T-helper 2 cell treated with Interferon-gamma antibody and Interleukin-4, amounts not matched to agents 100 ng/mL and 5 ng/mL, for 36 hours (primary cell): ENCODE results near the gene ADSS1. TPM values are rescaled to one million over a fixed set of nuclear protein-coding genes. Genes with fewer than 3 reads are reported as not detected.

Source experiments
- intact Hi-C: fragments of 100-400 bp; cut with micrococcal nuclease; formaldehyde crosslinking; loops from one replicate; pipeline ENCODE4 v1.15.1; 2023
- total RNA-seq: library from RNA; stranded (reverse); gene quantifications from 2 replicates; pipeline ENCODE4 v1.2.3, GENCODE V29; 2022

The ADSS1 gene
- 1.0 and 1.8 TPM in 2 replicates for total RNA-seq

DNA sequence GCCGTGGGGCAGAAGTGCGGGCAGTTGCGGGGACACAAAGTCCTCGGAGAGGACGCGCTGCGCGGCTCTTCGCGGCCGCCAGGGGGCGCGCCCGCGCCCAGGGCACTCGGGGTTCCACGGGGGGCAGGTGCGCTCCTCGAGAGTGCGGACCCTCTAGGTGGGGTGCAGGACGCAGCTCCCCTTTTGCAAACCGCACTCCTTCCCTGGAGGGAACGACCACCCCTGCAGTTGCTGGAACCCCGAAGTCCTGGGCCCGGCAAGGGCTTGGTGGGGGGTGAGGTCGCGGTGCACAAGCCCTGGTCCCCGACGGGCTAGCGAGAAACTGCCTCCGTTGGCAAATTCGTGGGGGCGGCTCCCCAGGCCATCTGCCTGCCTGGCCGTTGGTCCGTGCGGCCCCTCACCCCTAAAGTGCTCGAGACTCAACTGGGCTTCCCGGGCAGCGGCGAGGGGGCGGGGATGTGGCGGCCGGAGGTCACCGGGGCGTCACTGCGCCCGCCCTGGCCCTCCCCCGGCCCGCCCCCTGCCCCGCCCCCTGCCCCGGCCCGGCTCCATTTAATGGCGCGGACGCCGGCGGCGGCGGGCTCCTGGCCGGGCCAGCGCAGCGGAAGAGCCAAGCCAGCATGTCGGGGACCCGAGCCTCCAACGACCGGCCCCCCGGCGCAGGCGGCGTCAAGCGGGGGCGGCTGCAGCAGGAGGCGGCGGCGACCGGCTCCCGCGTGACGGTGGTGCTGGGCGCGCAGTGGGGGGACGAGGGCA, at the start of gene ADSS1:
TSS of gene ADSS1 (plus strand) at position 579 of the 756 bp plus-strand sequence. CDS start at position 621, 42 bp downstream.
- intact Hi-C loops: loop anchor here (2.0 kb wide), 1 partner anchor 29 kb away; the partner anchor contains the start of gene SIVA1

DNA sequence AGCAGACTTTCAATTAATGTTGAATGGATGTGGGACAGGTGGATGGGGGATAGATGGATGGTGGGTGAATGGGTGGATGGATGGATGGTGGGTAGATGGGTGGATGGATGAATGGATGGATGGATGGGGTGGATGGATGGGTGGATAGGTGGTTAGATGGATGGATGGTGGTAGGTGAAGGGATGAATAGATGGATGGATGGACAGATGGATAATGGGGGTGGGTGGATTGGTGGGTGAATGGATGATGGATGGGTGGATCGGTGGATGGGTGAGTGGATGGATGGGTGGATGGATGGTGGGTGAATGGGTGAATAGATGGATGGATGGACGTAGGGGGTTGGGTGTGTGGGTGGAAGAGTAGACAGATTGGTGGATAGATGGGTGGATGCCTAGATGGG, 48.6 kb upstream of the ADSS1 start:
- intact Hi-C loops: no loop called here

GRCh38 chr14:104676130-104676693, 47.8 kb upstream of the ADSS1 start:
- intact Hi-C loops: loop anchor here (2.0 kb wide), 1 partner anchor 19 kb away; no protein-coding TSS in a partner anchor

- intact Hi-C loops: loop anchor here (2.0 kb wide), 1 partner anchor 18 kb away; no protein-coding TSS in a partner anchor
Measured at GRCh38 chr14:104676694-104677511, 47.1 kb upstream of the ADSS1 start.

GRCh38 chr14:104677512-104678332, 46.3 kb upstream of the ADSS1 start:
- intact Hi-C loops: loop anchor here (2.0 kb wide), 1 partner anchor 17 kb away; no protein-coding TSS in a partner anchor

DNA sequence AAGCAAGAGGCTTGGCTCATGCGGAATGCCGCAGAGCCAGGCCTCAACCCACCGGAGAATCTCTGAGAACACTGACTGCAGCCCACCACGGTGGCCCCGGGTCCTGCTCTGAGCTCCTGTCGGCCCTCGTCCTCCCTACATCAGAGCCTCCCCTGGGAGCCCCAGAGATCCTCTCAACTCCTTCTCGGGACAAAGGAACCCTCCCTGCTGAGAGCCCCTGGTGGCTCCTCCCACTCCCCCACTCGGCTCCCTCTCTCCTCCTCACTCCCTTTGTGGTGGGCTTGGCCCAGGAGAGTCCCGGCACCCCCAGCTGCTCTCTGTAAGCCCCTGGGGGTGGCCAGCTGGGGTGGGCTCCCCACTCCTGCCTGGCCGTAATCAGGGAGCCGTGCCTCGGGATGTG, 45.7 kb upstream of the ADSS1 start:
- intact Hi-C loops: no loop called here

GRCh38 chr14:104678901-104679705, 44.9 kb upstream of the ADSS1 start:
- intact Hi-C loops: no loop called here

DNA sequence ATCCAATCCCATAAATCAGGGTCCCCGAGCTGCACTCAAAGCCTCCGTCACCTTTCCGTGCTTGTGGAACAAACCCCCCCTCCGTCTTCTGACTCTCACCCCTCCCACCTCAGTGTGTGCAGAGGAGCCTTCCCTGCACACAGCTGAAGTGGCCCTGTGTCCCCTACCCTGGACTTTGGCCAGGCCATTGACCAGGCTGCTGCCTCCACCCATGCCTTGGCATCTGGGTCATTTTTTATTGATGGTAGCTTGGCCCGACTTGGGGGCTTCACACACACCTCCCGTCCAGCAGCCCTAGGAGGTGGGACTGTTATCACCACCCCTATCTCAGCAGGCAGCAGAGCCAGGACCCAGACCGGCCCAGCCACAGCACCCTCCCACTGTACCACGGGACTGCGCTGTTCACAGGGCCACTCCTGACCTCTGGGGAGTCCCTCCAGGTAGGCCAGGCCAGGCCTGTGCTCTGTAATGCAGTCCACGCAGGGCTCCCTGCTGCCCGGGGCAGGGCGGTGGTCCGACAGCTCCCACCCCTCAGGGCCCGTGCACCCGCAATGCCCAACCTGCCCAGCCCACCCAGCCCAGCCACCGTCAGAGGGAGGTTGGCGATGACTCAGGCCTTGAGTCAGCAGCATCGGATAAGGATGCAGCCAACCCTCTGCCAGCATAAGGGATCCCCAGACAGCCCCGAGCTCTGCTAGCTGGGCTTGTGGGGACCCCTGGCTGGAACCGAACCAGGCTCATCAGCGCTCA, 43.8 kb upstream of the ADSS1 start:
- intact Hi-C loops: no loop called here

DNA sequence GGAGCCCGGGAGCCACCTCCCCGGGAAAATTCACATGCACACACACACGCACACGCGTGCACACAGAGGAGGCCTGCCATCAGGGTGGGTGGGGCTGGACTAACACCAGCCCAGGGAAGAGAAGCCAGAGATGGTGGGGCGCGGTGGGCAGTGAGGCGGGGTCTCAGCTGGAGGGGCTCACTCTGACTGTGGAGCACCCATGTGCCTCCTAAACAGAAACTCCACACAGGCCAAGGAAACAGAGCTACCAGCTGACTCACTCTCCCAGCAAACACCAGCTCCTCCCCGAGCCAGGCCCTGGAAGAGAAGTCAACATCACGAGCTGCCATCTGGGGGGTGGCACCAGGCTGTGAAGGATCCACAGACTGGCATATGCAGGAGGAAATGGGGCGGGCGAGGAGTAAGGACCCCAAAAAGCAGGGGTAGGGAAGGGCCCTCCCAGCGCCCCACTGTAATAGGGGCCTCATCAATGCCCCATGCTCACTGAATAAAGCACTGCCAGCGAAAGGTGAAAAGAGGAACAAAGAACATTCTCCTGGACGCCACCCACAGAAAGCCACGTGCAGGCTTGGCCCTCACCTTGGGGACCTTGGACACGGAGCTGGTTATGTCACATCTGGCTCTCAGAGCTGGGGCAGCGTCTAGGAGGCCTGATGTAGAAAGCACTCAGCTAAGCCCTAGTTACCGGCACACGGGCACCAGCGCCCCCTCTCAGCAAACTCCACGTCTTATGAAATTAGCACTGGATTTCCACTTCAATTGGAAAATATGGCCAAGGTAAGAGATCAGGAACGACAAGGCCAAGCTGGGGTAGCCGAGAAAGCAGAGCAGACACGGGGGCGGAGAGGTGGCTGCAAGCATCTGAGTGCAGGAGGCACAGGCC, 43.0 kb upstream of the ADSS1 start:
- intact Hi-C loops: no loop called here

DNA sequence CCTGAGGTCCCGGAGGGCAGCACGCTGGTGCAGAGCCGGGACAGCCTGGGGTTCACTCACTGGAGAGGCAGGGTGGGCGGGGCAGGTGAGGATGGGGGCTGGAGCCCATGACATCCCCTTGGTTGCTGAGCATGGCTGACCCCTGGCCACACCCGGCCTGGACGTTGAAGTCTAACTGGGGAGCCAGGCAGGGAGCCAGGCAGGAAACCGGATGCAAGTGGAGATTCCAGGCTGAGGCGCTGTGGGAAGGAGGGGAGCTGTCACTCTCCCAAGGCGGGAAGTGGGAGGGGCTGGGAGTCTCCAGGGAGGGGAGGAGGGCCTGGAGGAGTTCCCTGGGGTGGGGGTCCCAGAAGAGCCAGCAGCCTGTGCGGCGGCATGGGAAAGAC, 42.3 kb upstream of the ADSS1 start:
- intact Hi-C loops: no loop called here

DNA sequence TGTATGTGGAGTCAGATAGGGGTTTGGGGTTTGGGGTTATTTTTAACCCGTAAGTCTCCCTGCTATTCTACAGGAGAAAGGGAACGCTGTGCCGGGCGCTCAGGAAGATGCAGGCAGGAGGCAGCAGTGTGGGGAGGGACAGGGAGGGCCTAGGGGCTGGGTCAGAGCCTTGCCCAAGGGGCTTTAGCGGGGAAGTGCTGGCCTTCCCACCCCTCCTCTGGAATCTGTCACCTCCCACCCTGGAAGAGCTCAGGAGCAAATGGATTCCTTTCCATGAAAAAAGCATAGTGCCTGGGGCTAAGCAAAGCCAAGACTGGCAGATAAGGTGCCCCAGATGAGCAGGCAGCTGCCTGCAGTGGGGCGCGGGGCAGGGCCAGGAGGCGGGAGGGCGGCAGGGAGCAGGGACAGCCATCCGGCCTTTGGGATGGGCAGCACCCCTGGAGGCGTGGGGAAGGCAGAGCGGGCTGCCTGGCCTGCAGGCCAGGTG, 41.9 kb upstream of the ADSS1 start:
- intact Hi-C loops: no loop called here

GRCh38 chr14:104683653-104684448, 40.2 kb upstream of the ADSS1 start:
- intact Hi-C loops: no loop called here

DNA sequence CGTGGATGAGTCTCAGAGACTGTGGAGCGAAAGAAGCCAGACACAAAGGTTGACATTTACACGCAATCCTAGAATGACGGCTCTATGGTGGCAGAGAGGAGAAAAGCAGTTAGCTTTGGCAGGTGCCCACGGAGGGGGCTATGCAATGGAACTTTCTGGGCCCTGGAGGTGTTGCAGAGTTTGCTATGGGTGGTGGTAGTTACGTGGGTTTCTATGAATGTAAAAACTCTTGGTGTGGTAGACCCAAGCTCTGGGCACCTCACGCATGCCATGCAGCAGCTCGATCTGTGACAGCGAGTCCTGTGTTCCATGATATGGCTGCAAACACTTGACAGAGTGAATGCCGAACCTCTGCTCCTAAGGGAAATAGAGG, 39.6 kb upstream of the ADSS1 start:
- intact Hi-C loops: no loop called here

GRCh38 chr14:104685216-104685997, 38.6 kb upstream of the ADSS1 start:
- intact Hi-C loops: no loop called here

GRCh38 chr14:104685998-104686610, 37.9 kb upstream of the ADSS1 start:
- intact Hi-C loops: no loop called here
